ENCODE measurements around the gene PLCD3.

The PLCD3 gene

DNA sequence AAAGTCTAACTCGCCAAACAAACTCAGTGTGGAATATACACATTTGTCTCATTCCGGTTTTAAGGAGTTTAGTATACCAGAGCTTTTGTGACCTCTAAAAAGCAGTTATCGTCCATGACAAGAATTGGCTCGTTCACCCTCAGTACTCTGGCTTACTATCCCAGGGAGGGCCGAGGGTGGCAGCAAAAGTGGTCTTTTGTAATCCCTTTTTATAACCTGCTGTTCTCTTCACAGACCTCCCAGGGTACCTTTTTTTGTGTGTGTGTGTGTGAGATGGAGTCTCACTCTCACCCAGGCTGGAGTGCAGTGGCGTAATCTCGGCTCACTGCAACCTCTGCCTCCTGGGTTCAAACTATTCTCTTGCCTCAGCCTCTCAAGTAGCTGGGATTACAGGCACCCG, 62.3 kb downstream of the PLCD3 start:
- DNase-seq (ENCODE audit: low spot score): no peak

GRCh38 chr17:45067637-45068036, 64.7 kb downstream of the PLCD3 start:
- no peak for DNase-seq (ENCODE audit: low spot score)

- no peak for DNase-seq (ENCODE audit: low spot score)
Measured at GRCh38 chr17:45063198-45063597, 69.1 kb downstream of the PLCD3 start.

DNA sequence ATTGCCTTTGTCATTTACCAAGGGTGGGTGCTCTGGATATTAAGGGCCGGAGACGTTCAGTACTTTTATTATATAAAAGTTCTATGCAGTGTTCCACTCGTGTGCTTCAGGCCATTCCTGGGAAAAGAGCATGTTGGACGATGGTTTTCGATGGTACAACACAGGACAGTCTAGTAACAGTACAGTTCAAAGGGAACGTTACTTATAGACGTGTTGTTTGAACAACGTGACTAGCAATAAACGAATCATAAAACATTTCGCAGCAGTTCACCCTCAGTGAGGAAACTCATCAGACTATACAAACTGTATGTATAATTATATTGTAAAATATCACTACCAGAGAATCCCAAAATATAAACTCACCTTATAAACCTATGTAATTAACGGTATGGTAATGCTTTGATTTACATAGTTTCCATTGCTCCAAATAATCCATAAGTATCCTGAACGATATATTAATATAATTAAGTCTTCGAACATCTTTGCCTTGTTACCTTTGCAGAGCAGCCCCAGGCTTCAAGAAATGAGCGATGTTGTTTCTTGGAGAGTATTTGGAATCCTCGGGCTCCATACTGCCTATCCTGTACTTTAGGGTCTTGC, 70.6 kb downstream of the PLCD3 start:
- no peak for DNase-seq (ENCODE audit: low spot score)

GRCh38 chr17:45060797-45061605, 71.3 kb downstream of the PLCD3 start, which contains the start of gene NMT1:
Gene NMT1, plus strand, starts transcription at chr17:45061317. Its CDS starts 13 bp downstream, at chr17:45061330.
- peak; percentile 99 for DNase-seq (ENCODE audit: low spot score)

DNA sequence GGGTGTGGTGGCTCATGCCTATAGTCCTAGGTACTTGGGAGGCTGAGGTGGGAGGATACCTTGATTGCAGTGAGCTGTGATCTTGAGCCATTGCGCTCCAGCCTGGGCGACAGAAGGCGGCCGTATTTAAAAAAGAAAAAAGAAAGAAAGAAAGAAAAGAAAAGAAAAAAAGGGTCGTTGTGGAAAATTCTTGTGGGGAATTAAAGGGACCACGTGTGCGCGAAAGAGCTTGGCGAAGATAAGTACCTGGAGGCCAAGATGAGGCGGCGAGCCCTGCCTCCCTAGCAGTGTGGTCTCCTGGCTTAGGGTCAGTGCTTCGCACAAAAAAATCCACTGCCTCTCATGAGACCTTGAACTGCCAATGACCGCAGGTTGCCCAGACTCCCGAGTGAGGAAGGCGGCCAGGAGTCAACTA, 71.9 kb downstream of the PLCD3 start:
- DNase-seq (ENCODE audit: low spot score): no peak
